Measurements from ENCODE around the gene MCC.

Gene MCC

DNA sequence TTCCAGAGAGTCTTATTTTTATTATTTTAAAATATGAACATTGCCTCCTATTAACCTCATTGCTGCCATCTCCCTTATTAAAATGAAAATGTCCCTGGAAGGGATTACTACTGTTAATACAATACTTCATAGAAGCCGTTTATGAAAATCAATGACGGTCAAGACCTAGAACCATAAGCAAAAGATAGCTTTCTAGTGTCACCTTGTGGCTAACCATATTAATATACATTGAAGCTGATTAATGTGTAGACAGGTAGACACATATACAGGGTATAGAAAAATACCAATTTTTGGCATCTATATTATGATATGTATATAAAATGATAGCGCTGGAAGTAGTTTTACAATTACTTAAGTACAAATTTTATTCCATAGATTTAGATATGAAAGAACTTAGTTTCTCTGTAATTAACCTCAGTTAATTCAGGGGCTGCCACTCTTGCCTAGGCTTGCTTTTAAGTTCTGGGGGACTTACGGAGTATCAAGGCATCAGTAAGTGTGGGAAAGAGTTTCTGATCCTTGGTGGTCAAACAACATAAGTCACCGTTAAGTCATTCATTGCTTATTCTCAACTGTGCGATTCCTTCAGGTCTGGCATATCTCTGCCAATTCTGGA is 22.7 kb upstream of the MCC start:
- Mint-ChIP-seq H3K36me3 (peaks cover 3% of the 10 kb centered on the region), H3K9me3 (no peaks in the 10 kb centered on the region), H3K27ac (no peak overlapping the region), H3K4me1 (peaks cover 15% of the 10 kb centered on the region), H3K27me3 (peaks cover 10% of the 10 kb centered on the region), H3K4me3 (no peak overlapping the region)
- no peak for ATAC-seq (ENCODE audit: low read depth)
- no peak for DNase-seq (ENCODE audit: low spot score in 2 of 2)

- ATAC-seq (ENCODE audit: low read depth) = no peak
- H3K27me3 Mint-ChIP-seq = peaks cover 13% of the 10 kb centered on the region
- H3K4me3 Mint-ChIP-seq = no peak overlapping the region
- H3K36me3 Mint-ChIP-seq = no peaks in the 10 kb centered on the region
- no peaks in the 10 kb centered on the region for H3K9me3 Mint-ChIP-seq
- H3K27ac Mint-ChIP-seq = no peak overlapping the region
- DNase-seq (ENCODE audit: low spot score in 2 of 2) = no peak
- peaks cover 2% of the 10 kb centered on the region for H3K4me1 Mint-ChIP-seq
Measured at GRCh38 chr5:113508756-113509155, 20.5 kb upstream of the MCC start.

DNA sequence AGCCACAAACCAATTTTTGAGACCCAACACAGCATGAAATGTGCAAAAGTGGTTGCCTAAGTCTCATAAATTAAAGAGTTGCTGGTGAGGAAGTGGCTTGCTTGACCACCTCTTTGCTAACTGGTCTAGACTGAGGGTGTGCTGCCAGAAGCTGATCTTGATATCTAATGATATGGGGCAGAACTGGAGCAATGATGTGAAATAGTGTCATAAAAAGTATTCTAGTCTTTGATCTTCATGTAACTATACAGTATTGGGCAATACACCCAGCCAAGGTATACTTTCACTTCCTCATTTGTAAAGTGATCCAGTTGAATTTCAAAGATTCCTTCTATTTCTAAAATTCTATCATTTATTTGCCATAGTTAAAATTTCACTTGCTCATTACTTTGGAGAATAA is 19.3 kb upstream of the MCC start:
- Mint-ChIP-seq H3K4me3 (no peak overlapping the region), H3K9me3 (no peaks in the 10 kb centered on the region), H3K27me3 (peaks cover 15% of the 10 kb centered on the region), H3K4me1 (no peaks in the 10 kb centered on the region), H3K36me3 (peaks cover 1% of the 10 kb centered on the region), H3K27ac (no peak overlapping the region)
- peak; percentile 63 for ATAC-seq (ENCODE audit: low read depth)
- DNase-seq (ENCODE audit: low spot score in 2 of 2) = no peak

DNA sequence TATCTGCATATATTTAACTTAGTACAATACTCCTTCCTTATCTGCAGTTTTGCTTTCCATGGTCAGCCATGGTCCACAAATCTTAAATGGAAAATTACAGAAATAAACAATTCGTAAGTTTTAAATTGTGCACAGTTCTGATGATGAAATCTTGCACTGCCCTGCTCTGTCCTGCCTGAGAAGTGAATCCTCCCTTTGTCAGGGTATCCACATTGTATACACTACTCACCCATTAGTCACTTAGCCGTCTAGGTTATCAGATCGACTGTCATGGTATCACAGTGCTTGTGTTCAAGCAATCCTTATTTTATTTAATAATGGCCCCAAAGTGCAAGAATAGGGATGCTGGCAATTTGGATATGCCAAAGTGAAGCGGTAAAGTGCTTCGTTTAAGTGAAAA is 16.9 kb upstream of the MCC start:
- DNase-seq (ENCODE audit: low spot score in 2 of 2) = no peak
- H3K9me3 Mint-ChIP-seq = peaks cover 3% of the 10 kb centered on the region
- no peaks in the 10 kb centered on the region for H3K4me1 Mint-ChIP-seq

GRCh38 chr5:113503146-113503545 is 14.9 kb upstream of the MCC start:
- peaks cover 6% of the 10 kb centered on the region for H3K9me3 Mint-ChIP-seq
- DNase-seq (ENCODE audit: low spot score in 2 of 2) (no peak), ATAC-seq (ENCODE audit: low read depth) (no peak)
- no peak overlapping the region for H3K27ac Mint-ChIP-seq
- no peaks in the 10 kb centered on the region for H3K4me1 Mint-ChIP-seq
- no peak overlapping the region for H3K4me3 Mint-ChIP-seq
- peaks cover 1% of the 10 kb centered on the region for H3K36me3 Mint-ChIP-seq
- peaks cover 14% of the 10 kb centered on the region for H3K27me3 Mint-ChIP-seq

More for the DNA sequence above, 16.9 kb upstream of the MCC start:
- Mint-ChIP-seq H3K27me3 (peaks cover 18% of the 10 kb centered on the region), H3K27ac (no peak overlapping the region), H3K4me3 (no peak overlapping the region), H3K36me3 (peaks cover 1% of the 10 kb centered on the region)
- no peak for ATAC-seq (ENCODE audit: low read depth)

GRCh38 chr5:113502073-113502472 is 13.8 kb upstream of the MCC start:
- Mint-ChIP-seq H3K27me3 (peaks cover 12% of the 10 kb centered on the region), H3K4me1 (no peaks in the 10 kb centered on the region)
- no peak for ATAC-seq (ENCODE audit: low read depth)

DNA sequence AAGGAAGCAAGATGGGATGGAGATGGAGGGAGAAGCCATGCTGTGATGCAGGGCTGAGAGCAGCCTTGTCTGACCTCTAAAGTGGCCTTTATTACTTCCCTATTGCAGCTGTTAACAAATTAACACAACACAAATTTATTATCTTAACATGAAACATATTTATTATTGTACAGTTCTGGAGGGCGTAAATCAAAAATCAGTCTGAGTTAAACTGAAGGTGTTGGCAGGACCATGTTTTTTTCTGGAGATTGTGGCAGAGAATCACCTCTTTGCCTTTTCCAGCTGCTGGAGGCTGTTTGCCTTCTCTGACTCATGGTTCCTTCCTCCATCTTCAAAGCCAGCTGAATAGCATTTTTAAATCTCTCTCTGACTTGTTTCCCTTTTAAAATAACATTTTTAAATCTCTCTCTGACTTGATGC is 7.2 kb upstream of the MCC start:
- Mint-ChIP-seq H3K27me3 (peaks cover 11% of the 10 kb centered on the region), H3K4me1 (no peaks in the 10 kb centered on the region), H3K4me3 (no peak overlapping the region), H3K27ac (no peak overlapping the region), H3K9me3 (peaks cover 12% of the 10 kb centered on the region), H3K36me3 (peaks cover 5% of the 10 kb centered on the region)
- no peak for ATAC-seq (ENCODE audit: low read depth)
- no peak for DNase-seq (ENCODE audit: low spot score in 2 of 2)

More at GRCh38 chr5:113502073-113502472, 13.8 kb upstream of the MCC start:
- H3K27ac Mint-ChIP-seq = no peak overlapping the region
- H3K4me3 Mint-ChIP-seq = no peak overlapping the region
- peaks cover 6% of the 10 kb centered on the region for H3K9me3 Mint-ChIP-seq
- no peak for DNase-seq (ENCODE audit: low spot score in 2 of 2)
- H3K36me3 Mint-ChIP-seq = peaks cover 1% of the 10 kb centered on the region

DNA sequence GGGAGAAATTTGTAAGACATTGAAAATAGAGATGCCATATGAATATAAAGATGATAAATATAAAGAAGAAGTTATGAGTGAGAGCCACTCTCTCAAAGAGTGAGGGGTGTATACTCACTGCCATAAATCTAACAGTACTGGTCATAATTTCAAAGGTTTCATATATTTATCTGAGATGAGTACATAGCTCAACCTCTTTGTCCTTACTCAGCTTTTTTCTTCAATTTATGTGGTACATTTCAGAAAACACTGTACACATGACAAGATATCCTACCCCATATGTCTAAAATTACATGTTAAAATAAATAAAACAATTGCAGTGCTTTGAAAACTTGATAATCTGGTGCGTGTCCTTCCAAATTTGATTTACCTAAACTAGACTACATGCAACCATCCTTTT is 5.2 kb upstream of the MCC start:
- DNase-seq (ENCODE audit: low spot score in 2 of 2) (no peak), ATAC-seq (ENCODE audit: low read depth) (no peak)
- Mint-ChIP-seq H3K9me3 (peaks cover 14% of the 10 kb centered on the region), H3K4me1 (peaks cover 3% of the 10 kb centered on the region), H3K4me3 (no peak overlapping the region), H3K36me3 (peaks cover 10% of the 10 kb centered on the region), H3K27me3 (peaks cover 23% of the 10 kb centered on the region), H3K27ac (no peak overlapping the region)

DNA sequence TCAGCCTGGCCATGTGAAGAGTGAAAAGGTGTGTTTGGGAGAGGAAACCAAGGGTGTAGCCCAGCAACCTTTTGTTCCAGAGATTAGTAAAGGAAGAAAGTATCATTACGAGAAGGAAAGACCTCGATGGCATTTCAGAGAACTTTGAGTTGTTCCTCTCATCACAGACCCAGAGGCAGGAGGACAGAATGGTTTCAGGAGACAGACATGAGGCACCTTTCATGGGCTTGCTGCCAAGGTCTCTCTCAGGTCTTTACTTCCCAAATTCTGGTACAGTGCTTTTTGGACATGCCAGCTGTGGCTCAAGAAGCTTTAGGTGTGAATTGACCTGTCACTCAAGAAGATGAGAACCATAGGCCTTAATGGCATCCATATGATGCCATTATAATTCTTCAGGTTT is 2.8 kb upstream of the MCC start:
- peaks cover 14% of the 10 kb centered on the region for H3K9me3 Mint-ChIP-seq
- peaks cover 24% of the 10 kb centered on the region for H3K27me3 Mint-ChIP-seq
- H3K27ac Mint-ChIP-seq = no peak overlapping the region
- peaks cover 10% of the 10 kb centered on the region for H3K36me3 Mint-ChIP-seq
- H3K4me3 Mint-ChIP-seq = no peak overlapping the region
- H3K4me1 Mint-ChIP-seq = peaks cover 4% of the 10 kb centered on the region
- no peak for ATAC-seq (ENCODE audit: low read depth)
- no peak for DNase-seq (ENCODE audit: low spot score in 2 of 2)

DNA sequence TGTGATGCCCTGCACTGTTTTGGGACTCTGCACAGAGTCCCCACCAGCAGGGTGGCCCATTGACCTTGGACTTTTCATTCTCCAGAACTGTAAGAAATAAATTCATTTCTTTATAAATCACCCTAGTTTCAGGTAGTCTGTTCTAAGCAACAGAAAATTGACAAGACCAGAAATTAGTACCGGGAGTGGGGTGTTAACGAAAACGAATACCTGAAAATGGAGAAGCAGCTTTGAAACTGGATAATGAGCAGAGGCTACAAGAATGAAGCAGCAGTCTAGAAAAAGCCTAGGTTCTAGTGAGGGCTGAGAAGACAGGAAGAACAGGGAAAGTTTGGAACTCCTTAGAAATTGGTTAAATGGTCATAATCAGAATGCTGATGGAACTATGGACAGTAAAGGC is 2.1 kb upstream of the MCC start:
- H3K27ac Mint-ChIP-seq = no peak overlapping the region
- peaks cover 4% of the 10 kb centered on the region for H3K4me1 Mint-ChIP-seq
- H3K36me3 Mint-ChIP-seq = peaks cover 10% of the 10 kb centered on the region
- ATAC-seq (ENCODE audit: low read depth) (no peak), DNase-seq (ENCODE audit: low spot score in 2 of 2) (no peak)
- peaks cover 14% of the 10 kb centered on the region for H3K9me3 Mint-ChIP-seq
- H3K4me3 Mint-ChIP-seq = no peak overlapping the region
- peaks cover 24% of the 10 kb centered on the region for H3K27me3 Mint-ChIP-seq

DNA sequence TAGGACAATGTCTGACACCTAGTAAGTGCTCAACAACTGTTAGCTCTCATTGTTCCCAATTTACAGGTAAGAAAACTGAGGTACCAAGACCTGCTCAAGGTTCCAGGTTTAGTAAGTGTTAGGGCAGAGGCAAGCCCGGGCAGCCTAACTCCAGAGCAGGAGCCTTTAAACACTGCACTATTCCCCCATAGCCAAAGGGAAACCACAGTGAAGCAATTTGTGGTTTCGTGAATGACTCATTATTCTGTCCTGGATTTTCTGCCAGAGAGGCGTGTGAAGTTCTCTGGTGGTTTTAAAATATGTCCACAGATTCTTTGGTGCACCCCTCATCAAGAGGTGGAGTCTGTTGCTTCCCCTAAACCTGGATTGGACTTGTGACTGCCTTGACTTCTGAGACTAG is 1.0 kb upstream of the MCC start:
- H3K27ac Mint-ChIP-seq = no peak overlapping the region
- peaks cover 14% of the 10 kb centered on the region for H3K9me3 Mint-ChIP-seq
- H3K4me3 Mint-ChIP-seq = no peak overlapping the region
- ATAC-seq (ENCODE audit: low read depth) (no peak), DNase-seq (ENCODE audit: low spot score in 2 of 2) (no peak)
- H3K36me3 Mint-ChIP-seq = peaks cover 10% of the 10 kb centered on the region
- H3K27me3 Mint-ChIP-seq = peaks cover 28% of the 10 kb centered on the region
- H3K4me1 Mint-ChIP-seq = peaks cover 4% of the 10 kb centered on the region

GRCh38 chr5:113488645-113489184 is 462 bp upstream of the MCC start:
- Mint-ChIP-seq H3K36me3 (peaks cover 10% of the 10 kb centered on the region), H3K9me3 (peaks cover 14% of the 10 kb centered on the region), H3K4me1 (peaks cover 4% of the 10 kb centered on the region), H3K27ac (no peak overlapping the region), H3K4me3 (peak overlapping the region; percentile 76), H3K27me3 (peaks cover 31% of the 10 kb centered on the region)
- DNase-seq (ENCODE audit: low spot score in 2 of 2) = no peak
- no peak for ATAC-seq (ENCODE audit: low read depth)

DNA sequence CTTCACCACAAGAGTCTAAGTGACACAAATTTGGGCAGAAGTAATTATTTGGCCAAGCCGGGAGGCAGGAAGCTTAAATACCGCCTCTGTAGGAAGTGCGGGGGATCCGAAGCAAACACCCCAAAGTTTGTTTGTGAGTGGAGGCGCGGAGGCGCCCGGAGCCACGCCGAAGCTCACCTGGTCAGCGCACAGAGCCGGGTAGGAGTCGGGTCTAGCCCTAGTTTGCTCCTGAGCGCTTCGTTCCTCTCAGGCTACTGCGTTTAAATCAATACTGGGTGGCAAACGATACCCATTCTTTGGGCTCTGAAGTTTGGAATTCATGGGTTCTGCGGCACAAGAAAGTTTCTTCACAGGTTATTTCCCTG is 855 bp downstream of the MCC start:
- peak; percentile 17 for ATAC-seq (ENCODE audit: low read depth)
- H3K4me1 Mint-ChIP-seq = peaks cover 4% of the 10 kb centered on the region
- DNase-seq (ENCODE audit: low spot score in 2 of 2) = no peak

GRCh38 chr5:113480243-113480642 is 8.0 kb downstream of the MCC start:
- Mint-ChIP-seq H3K27ac (no peak overlapping the region), H3K9me3 (no peaks in the 10 kb centered on the region), H3K4me3 (no peak overlapping the region), H3K4me1 (no peaks in the 10 kb centered on the region), H3K27me3 (peaks cover 16% of the 10 kb centered on the region), H3K36me3 (no peaks in the 10 kb centered on the region)
- DNase-seq (ENCODE audit: low spot score in 2 of 2) = no peak
- ATAC-seq (ENCODE audit: low read depth) = no peak

More for the DNA sequence above, 855 bp downstream of the MCC start:
- Mint-ChIP-seq H3K9me3 (peaks cover 14% of the 10 kb centered on the region), H3K27me3 (peaks cover 33% of the 10 kb centered on the region), H3K4me3 (peak overlapping the region; percentile 76), H3K27ac (no peak overlapping the region), H3K36me3 (peaks cover 10% of the 10 kb centered on the region)

- H3K27ac Mint-ChIP-seq = no peak overlapping the region
- no peaks in the 10 kb centered on the region for H3K9me3 Mint-ChIP-seq
- DNase-seq (ENCODE audit: low spot score in 2 of 2) (no peak), ATAC-seq (ENCODE audit: low read depth) (no peak)
- H3K36me3 Mint-ChIP-seq = no peaks in the 10 kb centered on the region
- peaks cover 14% of the 10 kb centered on the region for H3K27me3 Mint-ChIP-seq
- no peaks in the 10 kb centered on the region for H3K4me1 Mint-ChIP-seq
- H3K4me3 Mint-ChIP-seq = no peak overlapping the region
Measured at GRCh38 chr5:113478691-113479090, 9.6 kb downstream of the MCC start.
